A549 (cell line): ENCODE results near the gene PSD.

Experiments used
- CEBPB ChIP-seq, 2 experiments: fragments of >200 bp in 1 of 2; sonication (Bioruptor Twin) in 1 of 2; formaldehyde crosslinking in 1 of 2; IDR thresholded peaks; 2 replicates each; pipeline ENCODE4 v1.6.1; 2012 to 2016
- FOSB ChIP-seq: fragments of 250-450 bp; sonication (Bioruptor Pico); IDR thresholded peaks from 2 replicates; pipeline ENCODE4 v1.5.0; 2020; ENCODE audit warnings: mild to moderate bottlenecking, moderate library complexity
- GATA3 ChIP-seq: IDR thresholded peaks from 2 replicates; pipeline ENCODE4 v1.6.1; 2012; ENCODE audit warnings: borderline replicate concordance
- HEYL ChIP-seq: fragments of 250-450 bp; sonication (Bioruptor Pico); IDR thresholded peaks from 2 replicates; pipeline ENCODE4 v1.8.0; 2021; ENCODE audit warnings: mild to moderate bottlenecking, moderate library complexity
- MYC ChIP-seq: IDR thresholded peaks from 2 replicates; pipeline ENCODE4 v1.6.1; 2012; ENCODE audit warnings: mild to moderate bottlenecking, inconsistent platforms, low read length, improper control_type of control experiment, borderline replicate concordance
- POLR2A ChIP-seq: IDR thresholded peaks from 2 replicates; pipeline ENCODE4 v1.6.1; 2012; ENCODE audit warnings: mild to moderate bottlenecking, low read length
- RAD21 ChIP-seq, 2 experiments: fragments of >200 bp in 1 of 2; sonication (Bioruptor Twin) in 1 of 2; formaldehyde crosslinking in 1 of 2; IDR thresholded peaks in 1 of 2; conservative IDR thresholded peaks in 1 of 2; 2 replicates in 1 of 2; 3 replicates in 1 of 2; pipeline ENCODE4 v1.6.1; 2012 to 2018; ENCODE audit warnings: inconsistent platforms in 1 of 2
- RARB ChIP-seq: fragments of 250-450 bp; sonication (Bioruptor Pico); IDR thresholded peaks from 2 replicates; pipeline ENCODE4 v1.8.0; 2021; ENCODE audit warnings: mild to moderate bottlenecking, moderate library complexity
- RFX5 ChIP-seq: fragments of 450-650 bp; IDR thresholded peaks from 2 replicates; pipeline ENCODE4 v1.7.1; 2014; ENCODE audit warnings: antibody characterized with exemption, mild to moderate bottlenecking, moderate library complexity
- TF ChIP-seq, protein P1 (sequence below): fragments of 200-600 bp; sonication (generic); IDR thresholded peaks from 2 replicates; pipeline ENCODE4 v1.6.1; 2016; ENCODE audit warnings: antibody characterized with exemption, mild to moderate bottlenecking, moderate library complexity
- TF ChIP-seq, protein P2 (sequence below): fragments of >200 bp; sonication (Bioruptor Twin); formaldehyde crosslinking; IDR thresholded peaks from 3 replicates; pipeline ENCODE4 v1.5.1; 2016
- TF ChIP-seq, protein P3 (sequence below): fragments of 250-450 bp; sonication (Bioruptor Pico); IDR thresholded peaks from 2 replicates; pipeline ENCODE4 v1.5.0; 2021; ENCODE audit warnings: mild to moderate bottlenecking, moderate library complexity, borderline replicate concordance
- TF ChIP-seq, protein P4 (sequence below): fragments of 450-650 bp; IDR thresholded peaks from 2 replicates; pipeline ENCODE4 v1.6.1; 2014; ENCODE audit warnings: antibody characterized with exemption

DNA sequence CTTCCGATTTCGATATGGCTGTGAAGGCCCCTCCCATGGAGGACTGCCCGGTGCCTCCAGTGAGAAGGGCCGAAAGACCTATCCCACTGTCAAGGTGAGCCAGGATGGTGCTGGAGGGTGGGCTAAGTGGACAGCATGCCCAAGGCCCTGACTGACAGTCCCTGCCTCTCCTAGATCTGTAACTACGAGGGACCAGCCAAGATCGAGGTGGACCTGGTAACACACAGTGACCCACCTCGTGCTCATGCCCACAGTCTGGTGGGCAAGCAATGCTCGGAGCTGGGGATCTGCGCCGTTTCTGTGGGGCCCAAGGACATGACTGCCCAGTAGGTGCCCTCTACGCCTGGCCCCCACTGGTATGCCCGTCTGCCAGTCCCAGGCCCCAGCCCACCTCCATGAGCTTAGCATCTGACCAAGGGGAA lies 21.8 kb downstream of the PSD start:
- TF ChIP-seq, protein P1, sequence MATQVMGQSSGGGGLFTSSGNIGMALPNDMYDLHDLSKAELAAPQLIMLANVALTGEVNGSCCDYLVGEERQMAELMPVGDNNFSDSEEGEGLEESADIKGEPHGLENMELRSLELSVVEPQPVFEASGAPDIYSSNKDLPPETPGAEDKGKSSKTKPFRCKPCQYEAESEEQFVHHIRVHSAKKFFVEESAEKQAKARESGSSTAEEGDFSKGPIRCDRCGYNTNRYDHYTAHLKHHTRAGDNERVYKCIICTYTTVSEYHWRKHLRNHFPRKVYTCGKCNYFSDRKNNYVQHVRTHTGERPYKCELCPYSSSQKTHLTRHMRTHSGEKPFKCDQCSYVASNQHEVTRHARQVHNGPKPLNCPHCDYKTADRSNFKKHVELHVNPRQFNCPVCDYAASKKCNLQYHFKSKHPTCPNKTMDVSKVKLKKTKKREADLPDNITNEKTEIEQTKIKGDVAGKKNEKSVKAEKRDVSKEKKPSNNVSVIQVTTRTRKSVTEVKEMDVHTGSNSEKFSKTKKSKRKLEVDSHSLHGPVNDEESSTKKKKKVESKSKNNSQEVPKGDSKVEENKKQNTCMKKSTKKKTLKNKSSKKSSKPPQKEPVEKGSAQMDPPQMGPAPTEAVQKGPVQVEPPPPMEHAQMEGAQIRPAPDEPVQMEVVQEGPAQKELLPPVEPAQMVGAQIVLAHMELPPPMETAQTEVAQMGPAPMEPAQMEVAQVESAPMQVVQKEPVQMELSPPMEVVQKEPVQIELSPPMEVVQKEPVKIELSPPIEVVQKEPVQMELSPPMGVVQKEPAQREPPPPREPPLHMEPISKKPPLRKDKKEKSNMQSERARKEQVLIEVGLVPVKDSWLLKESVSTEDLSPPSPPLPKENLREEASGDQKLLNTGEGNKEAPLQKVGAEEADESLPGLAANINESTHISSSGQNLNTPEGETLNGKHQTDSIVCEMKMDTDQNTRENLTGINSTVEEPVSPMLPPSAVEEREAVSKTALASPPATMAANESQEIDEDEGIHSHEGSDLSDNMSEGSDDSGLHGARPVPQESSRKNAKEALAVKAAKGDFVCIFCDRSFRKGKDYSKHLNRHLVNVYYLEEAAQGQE, result no peak
- TF ChIP-seq MYC (no peak), RFX5 (no peak), RARB (CRISPR knock-in tag) (no peak), RAD21 (conservative IDR thresholded peaks at IDR 0.05 in 1 of 2, IDR thresholded peaks at IDR 0.05 in 1 of 2) (no peak), POLR2A (no peak), HEYL (CRISPR knock-in tag) (no peak), CEBPB (IDR thresholded peaks at IDR 0.05) (no peak), GATA3 (no peak), FOSB (CRISPR knock-in tag) (no peak)
- TF ChIP-seq, protein P2, sequence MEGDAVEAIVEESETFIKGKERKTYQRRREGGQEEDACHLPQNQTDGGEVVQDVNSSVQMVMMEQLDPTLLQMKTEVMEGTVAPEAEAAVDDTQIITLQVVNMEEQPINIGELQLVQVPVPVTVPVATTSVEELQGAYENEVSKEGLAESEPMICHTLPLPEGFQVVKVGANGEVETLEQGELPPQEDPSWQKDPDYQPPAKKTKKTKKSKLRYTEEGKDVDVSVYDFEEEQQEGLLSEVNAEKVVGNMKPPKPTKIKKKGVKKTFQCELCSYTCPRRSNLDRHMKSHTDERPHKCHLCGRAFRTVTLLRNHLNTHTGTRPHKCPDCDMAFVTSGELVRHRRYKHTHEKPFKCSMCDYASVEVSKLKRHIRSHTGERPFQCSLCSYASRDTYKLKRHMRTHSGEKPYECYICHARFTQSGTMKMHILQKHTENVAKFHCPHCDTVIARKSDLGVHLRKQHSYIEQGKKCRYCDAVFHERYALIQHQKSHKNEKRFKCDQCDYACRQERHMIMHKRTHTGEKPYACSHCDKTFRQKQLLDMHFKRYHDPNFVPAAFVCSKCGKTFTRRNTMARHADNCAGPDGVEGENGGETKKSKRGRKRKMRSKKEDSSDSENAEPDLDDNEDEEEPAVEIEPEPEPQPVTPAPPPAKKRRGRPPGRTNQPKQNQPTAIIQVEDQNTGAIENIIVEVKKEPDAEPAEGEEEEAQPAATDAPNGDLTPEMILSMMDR, result no peak
- TF ChIP-seq, protein P3, sequence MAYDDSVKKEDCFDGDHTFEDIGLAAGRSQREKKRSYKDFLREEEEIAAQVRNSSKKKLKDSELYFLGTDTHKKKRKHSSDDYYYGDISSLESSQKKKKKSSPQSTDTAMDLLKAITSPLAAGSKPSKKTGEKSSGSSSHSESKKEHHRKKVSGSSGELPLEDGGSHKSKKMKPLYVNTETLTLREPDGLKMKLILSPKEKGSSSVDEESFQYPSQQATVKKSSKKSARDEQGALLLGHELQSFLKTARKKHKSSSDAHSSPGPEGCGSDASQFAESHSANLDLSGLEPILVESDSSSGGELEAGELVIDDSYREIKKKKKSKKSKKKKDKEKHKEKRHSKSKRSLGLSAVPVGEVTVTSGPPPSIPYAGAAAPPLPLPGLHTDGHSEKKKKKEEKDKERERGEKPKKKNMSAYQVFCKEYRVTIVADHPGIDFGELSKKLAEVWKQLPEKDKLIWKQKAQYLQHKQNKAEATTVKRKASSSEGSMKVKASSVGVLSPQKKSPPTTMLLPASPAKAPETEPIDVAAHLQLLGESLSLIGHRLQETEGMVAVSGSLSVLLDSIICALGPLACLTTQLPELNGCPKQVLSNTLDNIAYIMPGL (CRISPR knock-in tag), result no peak
- TF ChIP-seq, protein P4, sequence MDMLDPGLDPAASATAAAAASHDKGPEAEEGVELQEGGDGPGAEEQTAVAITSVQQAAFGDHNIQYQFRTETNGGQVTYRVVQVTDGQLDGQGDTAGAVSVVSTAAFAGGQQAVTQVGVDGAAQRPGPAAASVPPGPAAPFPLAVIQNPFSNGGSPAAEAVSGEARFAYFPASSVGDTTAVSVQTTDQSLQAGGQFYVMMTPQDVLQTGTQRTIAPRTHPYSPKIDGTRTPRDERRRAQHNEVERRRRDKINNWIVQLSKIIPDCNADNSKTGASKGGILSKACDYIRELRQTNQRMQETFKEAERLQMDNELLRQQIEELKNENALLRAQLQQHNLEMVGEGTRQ, result no peak
